RWPE2 (cell line): ENCODE results near the gene LAMC3.

ENCODE experiments used
- ATAC-seq: fragments of 200-7000 bp; cut with Tn5 transposase; 3 replicates; pipeline ENCODE4 v1.9.1; 2021; ENCODE audit warnings: low read depth
- DNase-seq: peaks from one replicate; pipeline ENCODE4 v3.0.0-alpha.2; 2020; ENCODE audit warnings: low spot score
- H3K27ac ChIP-seq: fragments of 450-650 bp; 2 replicates; pipeline ENCODE4 v1.5.1; 2017; ENCODE audit warnings: mild to moderate bottlenecking; ENCODE audit not compliant: poor library complexity, severe bottlenecking
- H3K27me3 ChIP-seq: fragments of 250-450 bp; sonication (Bioruptor Pico); 2 replicates; pipeline ENCODE4 v1.5.1; 2021; ENCODE audit warnings: mild to moderate bottlenecking, moderate library complexity; ENCODE audit not compliant: insufficient read depth, poor library complexity, severe bottlenecking
- H3K36me3 ChIP-seq: fragments of 250-450 bp; sonication (Bioruptor Pico); 2 replicates; pipeline ENCODE4 v1.5.1; 2020; ENCODE audit warnings: low read depth, mild to moderate bottlenecking, moderate library complexity
- H3K4me1 ChIP-seq: fragments of 250-450 bp; sonication (Bioruptor Pico); 2 replicates; pipeline ENCODE4 v1.5.1; 2021; ENCODE audit warnings: mild to moderate bottlenecking, moderate library complexity; ENCODE audit not compliant: insufficient read depth, poor library complexity, severe bottlenecking
- H3K4me3 ChIP-seq: fragments of 250-450 bp; sonication (Bioruptor Pico); 2 replicates; pipeline ENCODE4 v1.5.1; 2021; ENCODE audit warnings: mild to moderate bottlenecking, moderate library complexity; ENCODE audit not compliant: severe bottlenecking
- H3K9me3 ChIP-seq: fragments of 250-450 bp; sonication (Bioruptor Pico); 2 replicates; pipeline ENCODE4 v1.5.1; 2021; ENCODE audit warnings: mild to moderate bottlenecking, moderate library complexity; ENCODE audit not compliant: severe bottlenecking
- CTCF ChIP-seq: fragments of 450-650 bp; IDR thresholded peaks from one replicate; pipeline ENCODE4 v1.5.1; 2017; ENCODE audit warnings: mild to moderate bottlenecking, moderate library complexity; ENCODE audit not compliant: poor library complexity, severe bottlenecking

The LAMC3 gene

GRCh38 chr9:131010482-131011273 is 1.7 kb downstream of the LAMC3 start:
- no peaks in the 10 kb centered on the region for H3K4me1 ChIP-seq
- H3K4me3 ChIP-seq: no peak overlapping the region
- no peak overlapping the region for H3K27ac ChIP-seq
- no peak for DNase-seq
- peaks cover 17% of the 10 kb centered on the region for H3K9me3 ChIP-seq
- TF ChIP-seq CTCF: no peak
- ATAC-seq: no peak
- peaks cover 9% of the 10 kb centered on the region for H3K27me3 ChIP-seq
- no peaks in the 10 kb centered on the region for H3K36me3 ChIP-seq

GRCh38 chr9:131011274-131012022 is 2.5 kb downstream of the LAMC3 start:
- no peak for TF ChIP-seq CTCF
- Histone ChIP-seq H3K9me3 (peaks cover 19% of the 10 kb centered on the region), H3K4me3 (no peak overlapping the region), H3K4me1 (no peaks in the 10 kb centered on the region), H3K27ac (no peak overlapping the region), H3K27me3 (peaks cover 9% of the 10 kb centered on the region), H3K36me3 (no peaks in the 10 kb centered on the region)
- ATAC-seq: no peak
- DNase-seq: no peak

- DNase-seq (no peak), ATAC-seq (no peak)
- Histone ChIP-seq H3K9me3 (peaks cover 19% of the 10 kb centered on the region), H3K4me1 (no peaks in the 10 kb centered on the region), H3K27ac (no peak overlapping the region), H3K27me3 (peaks cover 9% of the 10 kb centered on the region), H3K4me3 (no peak overlapping the region), H3K36me3 (no peaks in the 10 kb centered on the region)
- TF ChIP-seq CTCF: no peak
These were observed 3.0 kb downstream of the LAMC3 start for GRCh38 chr9:131012023-131012334.

- no peaks in the 10 kb centered on the region for H3K4me1 ChIP-seq
- H3K9me3 ChIP-seq: peaks cover 19% of the 10 kb centered on the region
- DNase-seq (no peak), ATAC-seq (no peak)
- no peak overlapping the region for H3K27ac ChIP-seq
- no peak overlapping the region for H3K4me3 ChIP-seq
- peaks cover 9% of the 10 kb centered on the region for H3K27me3 ChIP-seq
- no peaks in the 10 kb centered on the region for H3K36me3 ChIP-seq
- no peak for TF ChIP-seq CTCF
These were observed 3.5 kb downstream of the LAMC3 start for GRCh38 chr9:131012396-131012917.
